Measurements from ENCODE around the gene TECTB. TPM values are rescaled to one million over a fixed set of nuclear protein-coding genes. Genes with fewer than 3 reads are reported as not detected.

The TECTB gene
- under 1 TPM in 2 of 4 donors, not detected in 2; 0.03 to 0.18 TPM for polyA plus RNA-seq
- long read RNA-seq, donor 1, result 0 reads
- long read RNA-seq, donor 2, result 0 reads
- long read RNA-seq, donor 3, result 0 reads
- long read RNA-seq, donor 4, result 0 reads
- long read RNA-seq, donor 5, result 0 reads
- long read RNA-seq, donor 6, result 0 reads
- long read RNA-seq, donor 7, result 0 reads
- long read RNA-seq, donor 8, result 0 reads
- long read RNA-seq, donor 9, result 0 reads
- long read RNA-seq, donor 10, result 0 reads

DNA sequence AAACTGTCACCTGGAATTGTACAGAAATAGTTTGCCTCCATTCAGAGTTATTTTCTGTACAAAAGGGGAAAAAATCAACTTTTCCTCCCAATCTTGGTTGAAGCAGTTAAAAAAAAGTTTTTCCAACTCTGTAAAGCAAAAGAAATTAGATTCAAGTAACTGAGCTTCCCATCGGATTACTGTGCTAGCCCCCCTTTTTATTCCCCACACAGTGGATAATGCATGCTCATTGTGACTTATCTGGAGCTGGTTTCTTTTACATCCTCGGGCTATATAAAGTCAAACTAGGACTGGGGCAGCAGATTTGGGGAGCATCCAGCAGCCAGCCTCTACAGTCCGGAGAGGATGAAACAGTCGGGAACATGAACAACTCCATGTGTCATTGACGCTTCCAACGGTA lies at the start of gene TECTB:
TSS of gene TECTB (plus strand) at position 301 of the 400 bp plus-strand sequence. CDS start 335 bp downstream, outside the sequence.
- DNase-seq (no peak), FAIRE-seq (no peak)
- H3K36me3 ChIP-seq (ENCODE audit: control insufficient read depth in 3 of 3, insufficient read depth in 2 of 3, low read depth in 1 of 3, low read length in 3 of 3), result no peaks in the 10 kb centered on the region
- no peaks in the 10 kb centered on the region for H3K9me3 ChIP-seq (ENCODE audit: control insufficient read depth in 2 of 2, insufficient read depth in 1 of 2, low read depth in 1 of 2, low read length in 1 of 2)
- H3K4me1 ChIP-seq (ENCODE audit: control insufficient read depth in 3 of 3, insufficient read depth in 2 of 3, low read depth in 1 of 3, low read length in 2 of 3), result peaks cover 0 to 9% (median 0%) of the 10 kb centered on the region in 3 donors
- no peak within 1 kb of the TSS for H3K27ac ChIP-seq (ENCODE audit: low read depth in 1 of 3, low read length in 2 of 3)
- 76 to 86% (median 82%) methylated on average over 6 of the region's 6 CpGs for WGBS, 3 donors
- peaks cover 0 to 2% (median 0%) of the 10 kb centered on the region in 3 donors for H3K27me3 ChIP-seq (ENCODE audit: control insufficient read depth in 3 of 3, insufficient read depth in 3 of 3, low read length in 3 of 3)
- no peak within 1 kb of the TSS for H3K4me3 ChIP-seq (ENCODE audit: low read depth in 1 of 3, low read length in 3 of 3)

DNA sequence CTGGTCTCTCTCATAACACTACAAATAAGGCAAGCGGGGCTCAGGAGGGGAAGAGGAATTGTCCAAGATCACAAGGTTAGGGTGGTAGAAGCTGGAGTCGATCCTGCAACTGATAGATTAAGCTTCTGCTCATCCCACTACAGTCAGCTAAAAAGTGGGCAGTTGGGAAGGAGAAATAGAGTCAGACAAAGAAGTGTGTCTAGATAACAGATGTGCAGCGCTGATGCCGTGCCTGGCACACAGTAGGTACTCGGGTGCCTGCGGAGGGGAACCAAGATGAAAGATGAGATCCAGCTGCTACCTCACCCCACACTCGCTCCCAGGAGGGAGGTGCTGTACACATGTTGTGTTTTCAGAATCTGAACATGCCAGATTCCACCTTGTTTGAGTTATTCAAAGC lies 48.1 kb upstream of the TECTB start:
- FAIRE-seq (no peak), DNase-seq (no peak)
- H3K9me3 ChIP-seq (ENCODE audit: control insufficient read depth in 2 of 2, insufficient read depth in 1 of 2, low read depth in 1 of 2, low read length in 1 of 2), result peaks cover 0 to 10% of the 10 kb centered on the region in 2 donors
- WGBS, 3 donors, result 78 to 88% (median 81%) methylated on average over 7 of the region's 7 CpGs
- no peak overlapping the region for H3K4me3 ChIP-seq (ENCODE audit: low read depth in 1 of 3, low read length in 3 of 3)
- no peaks in the 10 kb centered on the region for H3K36me3 ChIP-seq (ENCODE audit: control insufficient read depth in 3 of 3, insufficient read depth in 2 of 3, low read depth in 1 of 3, low read length in 3 of 3)
- H3K4me1 ChIP-seq (ENCODE audit: control insufficient read depth in 3 of 3, insufficient read depth in 2 of 3, low read depth in 1 of 3, low read length in 2 of 3), result peaks cover 0 to 5% (median 4%) of the 10 kb centered on the region in 3 donors
- H3K27ac ChIP-seq (ENCODE audit: low read depth in 1 of 3, low read length in 2 of 3), result no peak overlapping the region
- peaks cover 0 to 2% (median 0%) of the 10 kb centered on the region in 3 donors for H3K27me3 ChIP-seq (ENCODE audit: control insufficient read depth in 3 of 3, insufficient read depth in 3 of 3, low read length in 3 of 3)

DNA sequence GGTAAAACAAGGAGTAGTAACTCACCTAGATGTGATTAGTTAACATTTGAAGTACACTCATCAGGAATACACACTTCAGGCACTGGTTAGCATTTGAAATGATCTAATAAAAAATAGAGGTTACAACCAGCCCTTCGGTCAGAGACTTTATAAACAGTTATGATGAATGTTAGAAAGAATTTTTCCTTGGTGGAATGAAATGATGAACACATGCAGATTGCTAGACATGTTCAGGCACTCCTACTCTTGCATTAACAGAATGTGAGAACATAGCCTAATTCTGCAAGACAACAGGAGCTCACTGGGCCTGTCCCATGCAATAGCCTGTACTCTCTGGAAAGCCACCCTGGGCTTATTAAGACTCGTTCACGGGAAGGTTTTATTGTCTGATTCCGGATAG lies 47.3 kb upstream of the TECTB start:
- DNase-seq, result no peak
- FAIRE-seq, result no peak
- H3K4me3 ChIP-seq (ENCODE audit: low read depth in 1 of 3, low read length in 3 of 3), result no peak overlapping the region
- peaks cover 2 to 18% of the 10 kb centered on the region in 2 donors for H3K9me3 ChIP-seq (ENCODE audit: control insufficient read depth in 2 of 2, insufficient read depth in 1 of 2, low read depth in 1 of 2, low read length in 1 of 2)
- no peaks in the 10 kb centered on the region for H3K36me3 ChIP-seq (ENCODE audit: control insufficient read depth in 3 of 3, insufficient read depth in 2 of 3, low read depth in 1 of 3, low read length in 3 of 3)
- H3K4me1 ChIP-seq (ENCODE audit: control insufficient read depth in 3 of 3, insufficient read depth in 2 of 3, low read depth in 1 of 3, low read length in 2 of 3), result peaks cover 0 to 5% (median 4%) of the 10 kb centered on the region in 3 donors
- WGBS, 3 donors, result 53 to 72% (median 57%) methylated on average over 4 of the region's 4 CpGs
- H3K27me3 ChIP-seq (ENCODE audit: control insufficient read depth in 3 of 3, insufficient read depth in 3 of 3, low read length in 3 of 3), result peaks cover 0 to 2% (median 0%) of the 10 kb centered on the region in 3 donors
- no peak overlapping the region for H3K27ac ChIP-seq (ENCODE audit: low read depth in 1 of 3, low read length in 2 of 3)

DNA sequence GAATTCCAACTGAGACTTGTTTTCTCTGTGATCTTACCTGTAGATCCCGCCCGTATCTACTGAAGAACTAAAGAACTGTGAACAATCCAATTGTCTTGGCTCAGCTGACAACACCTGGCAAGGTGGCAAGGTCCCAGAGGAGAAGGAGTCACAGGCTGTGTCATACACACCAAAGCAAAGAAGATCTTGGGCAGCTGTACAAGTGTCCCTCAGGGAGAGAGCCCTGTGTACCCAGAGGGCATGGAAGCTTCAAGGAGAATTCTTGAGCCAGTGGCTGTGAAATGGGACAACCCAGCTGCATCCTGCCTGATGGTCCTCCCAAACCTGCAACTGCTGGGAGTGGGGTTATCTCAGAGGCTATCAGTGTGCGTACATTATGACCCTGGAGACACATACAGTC lies 46.7 kb upstream of the TECTB start:
- Histone ChIP-seq H3K9me3 (ENCODE audit: control insufficient read depth in 2 of 2, insufficient read depth in 1 of 2, low read depth in 1 of 2, low read length in 1 of 2) (peaks cover 2 to 19% of the 10 kb centered on the region in 2 donors), H3K27me3 (ENCODE audit: control insufficient read depth in 3 of 3, insufficient read depth in 3 of 3, low read length in 3 of 3) (peaks cover 0 to 2% (median 0%) of the 10 kb centered on the region in 3 donors), H3K36me3 (ENCODE audit: control insufficient read depth in 3 of 3, insufficient read depth in 2 of 3, low read depth in 1 of 3, low read length in 3 of 3) (no peaks in the 10 kb centered on the region), H3K4me3 (ENCODE audit: low read depth in 1 of 3, low read length in 3 of 3) (no peak overlapping the region), H3K4me1 (ENCODE audit: control insufficient read depth in 3 of 3, insufficient read depth in 2 of 3, low read depth in 1 of 3, low read length in 2 of 3) (peaks cover 0 to 5% (median 4%) of the 10 kb centered on the region in 3 donors), H3K27ac (ENCODE audit: low read depth in 1 of 3, low read length in 2 of 3) (no peak overlapping the region)
- no peak for FAIRE-seq
- WGBS, 3 donors, result 63 to 85% (median 65%) methylated on average over 3 of the region's 3 CpGs
- no peak for DNase-seq

DNA sequence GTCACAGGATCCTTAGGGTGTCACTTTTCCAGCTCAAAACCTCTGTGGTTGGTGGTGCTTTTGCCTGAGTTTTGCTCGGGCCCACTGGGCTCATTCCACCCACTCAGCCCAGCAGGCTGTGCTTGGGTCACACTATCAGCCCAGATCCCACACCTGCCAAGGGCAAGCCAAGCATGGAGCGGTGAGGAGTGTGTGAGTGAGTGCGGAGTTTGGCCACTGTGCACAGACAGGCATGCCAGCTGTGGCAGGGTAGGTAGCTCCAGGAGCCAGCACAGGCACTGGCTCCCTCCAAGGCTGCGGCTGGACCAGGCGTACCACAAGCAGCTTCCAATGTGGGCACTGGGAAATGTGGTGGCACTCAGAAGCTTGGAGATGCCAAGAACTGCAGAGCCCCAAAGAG lies 43.9 kb upstream of the TECTB start:
- FAIRE-seq, result no peak
- H3K36me3 ChIP-seq (ENCODE audit: control insufficient read depth in 3 of 3, insufficient read depth in 2 of 3, low read depth in 1 of 3, low read length in 3 of 3), result no peaks in the 10 kb centered on the region
- 92 to 95% (median 93%) methylated on average over 5 of the region's 5 CpGs for WGBS, 3 donors

DNA sequence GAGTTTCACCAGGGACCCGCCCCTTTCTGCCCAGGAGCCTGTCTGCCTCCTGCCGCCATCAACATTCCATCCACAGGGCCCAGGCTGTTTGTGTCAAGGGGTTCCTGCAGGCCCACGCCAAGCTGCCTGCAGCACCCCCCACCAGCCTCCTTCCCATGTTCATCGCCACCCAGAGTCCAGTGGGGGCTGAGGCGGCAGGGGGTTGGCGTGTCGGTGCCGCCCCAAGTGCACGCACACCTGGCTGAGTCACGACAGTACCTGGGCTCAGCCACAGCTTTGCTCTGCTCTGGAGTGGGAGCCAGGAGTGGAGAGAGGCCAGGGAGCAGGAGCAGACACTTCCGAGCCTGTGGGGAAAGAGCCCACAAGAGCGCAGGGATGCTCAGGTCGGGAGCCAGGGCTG lies 42.8 kb upstream of the TECTB start:
- peaks cover 2 to 23% of the 10 kb centered on the region in 2 donors for H3K9me3 ChIP-seq (ENCODE audit: control insufficient read depth in 2 of 2, insufficient read depth in 1 of 2, low read depth in 1 of 2, low read length in 1 of 2)
- H3K4me1 ChIP-seq (ENCODE audit: control insufficient read depth in 3 of 3, insufficient read depth in 2 of 3, low read depth in 1 of 3, low read length in 2 of 3), result no peaks in the 10 kb centered on the region
- H3K36me3 ChIP-seq (ENCODE audit: control insufficient read depth in 3 of 3, insufficient read depth in 2 of 3, low read depth in 1 of 3, low read length in 3 of 3), result no peaks in the 10 kb centered on the region
- 91 to 96% (median 96%) methylated on average over 12 to 13 of the region's 13 CpGs for WGBS, 3 donors
- no peak overlapping the region for H3K4me3 ChIP-seq (ENCODE audit: low read depth in 1 of 3, low read length in 3 of 3)
- H3K27ac ChIP-seq (ENCODE audit: low read depth in 1 of 3, low read length in 2 of 3), result no peak overlapping the region
- DNase-seq (no peak), FAIRE-seq (no peak)
- peaks cover 0 to 2% (median 0%) of the 10 kb centered on the region in 3 donors for H3K27me3 ChIP-seq (ENCODE audit: control insufficient read depth in 3 of 3, insufficient read depth in 3 of 3, low read length in 3 of 3)

More for the DNA sequence above, 43.9 kb upstream of the TECTB start:
- H3K27me3 ChIP-seq (ENCODE audit: control insufficient read depth in 3 of 3, insufficient read depth in 3 of 3, low read length in 3 of 3), result peaks cover 0 to 2% (median 0%) of the 10 kb centered on the region in 3 donors
- H3K9me3 ChIP-seq (ENCODE audit: control insufficient read depth in 2 of 2, insufficient read depth in 1 of 2, low read depth in 1 of 2, low read length in 1 of 2), result peaks cover 2 to 23% of the 10 kb centered on the region in 2 donors
- no peak overlapping the region for H3K27ac ChIP-seq (ENCODE audit: low read depth in 1 of 3, low read length in 2 of 3)
- H3K4me1 ChIP-seq (ENCODE audit: control insufficient read depth in 3 of 3, insufficient read depth in 2 of 3, low read depth in 1 of 3, low read length in 2 of 3), result no peaks in the 10 kb centered on the region
- no peak overlapping the region for H3K4me3 ChIP-seq (ENCODE audit: low read depth in 1 of 3, low read length in 3 of 3)
- DNase-seq, result no peak

DNA sequence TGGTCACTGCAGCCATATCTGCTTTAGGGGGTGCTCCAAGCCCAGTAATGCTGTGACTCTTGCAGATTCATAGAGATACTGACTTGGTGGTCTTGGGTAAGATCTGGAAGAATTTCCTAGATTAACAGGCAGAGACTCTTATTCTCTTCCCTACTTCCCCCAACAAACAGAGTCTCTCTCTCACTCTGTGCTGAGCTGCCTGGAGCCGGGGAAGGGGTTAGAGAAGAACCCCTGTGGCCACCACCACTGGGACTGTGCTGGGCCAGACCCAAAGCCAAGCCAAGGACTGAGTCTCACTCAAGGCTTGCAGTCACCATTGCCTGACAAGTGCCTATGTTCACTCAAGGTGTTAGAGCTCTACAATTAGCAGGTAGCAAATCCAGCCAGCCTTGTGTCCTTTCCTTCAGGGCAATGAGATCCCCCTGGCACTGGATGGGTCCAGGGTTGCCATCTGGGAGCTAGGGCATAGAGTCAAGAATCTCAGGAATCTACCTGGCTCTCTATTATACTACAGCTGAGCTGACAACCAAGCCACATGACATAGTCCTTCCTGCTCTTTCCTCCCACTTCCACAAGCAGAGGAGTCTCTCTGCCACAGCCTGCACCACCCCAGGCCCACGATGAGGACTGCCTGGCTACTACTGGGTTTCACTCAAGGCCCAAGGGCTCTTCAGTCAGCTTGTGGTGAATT lies 41.4 kb upstream of the TECTB start:
- FAIRE-seq, result no peak
- Histone ChIP-seq H3K27ac (ENCODE audit: low read depth in 1 of 3, low read length in 2 of 3) (no peak overlapping the region), H3K9me3 (ENCODE audit: control insufficient read depth in 2 of 2, insufficient read depth in 1 of 2, low read depth in 1 of 2, low read length in 1 of 2) (peaks cover 2 to 23% of the 10 kb centered on the region in 2 donors), H3K4me1 (ENCODE audit: control insufficient read depth in 3 of 3, insufficient read depth in 2 of 3, low read depth in 1 of 3, low read length in 2 of 3) (no peaks in the 10 kb centered on the region), H3K4me3 (ENCODE audit: low read depth in 1 of 3, low read length in 3 of 3) (no peak overlapping the region), H3K36me3 (ENCODE audit: control insufficient read depth in 3 of 3, insufficient read depth in 2 of 3, low read depth in 1 of 3, low read length in 3 of 3) (no peaks in the 10 kb centered on the region), H3K27me3 (ENCODE audit: control insufficient read depth in 3 of 3, insufficient read depth in 3 of 3, low read length in 3 of 3) (peaks cover 0 to 2% (median 0%) of the 10 kb centered on the region in 3 donors)
- no peak for DNase-seq
- WGBS, 3 donors, result 64 to 87% (median 67%) methylated on average over 2 of the region's 2 CpGs

DNA sequence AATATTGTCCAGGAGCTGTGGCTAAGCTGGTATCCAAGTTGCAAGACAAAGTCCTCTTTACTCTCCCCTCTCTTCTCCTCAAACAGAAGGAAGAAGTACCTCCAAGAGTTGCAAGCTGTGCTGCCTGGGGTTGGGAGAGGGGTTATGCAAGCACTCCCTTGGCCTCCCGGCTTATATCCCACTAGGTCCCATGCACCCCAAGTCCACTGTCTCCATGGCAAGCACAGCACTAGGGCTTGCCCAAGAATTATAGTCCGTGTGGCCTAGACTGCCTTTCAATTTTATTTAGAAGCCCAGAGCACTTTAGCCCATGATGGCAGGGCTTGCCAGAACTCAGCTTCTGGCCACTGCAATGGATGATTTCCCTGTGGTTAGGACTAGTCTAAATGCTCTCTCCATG lies 40.4 kb upstream of the TECTB start:
- Histone ChIP-seq H3K9me3 (ENCODE audit: control insufficient read depth in 2 of 2, insufficient read depth in 1 of 2, low read depth in 1 of 2, low read length in 1 of 2) (peaks cover 2 to 23% of the 10 kb centered on the region in 2 donors), H3K27ac (ENCODE audit: low read depth in 1 of 3, low read length in 2 of 3) (no peak overlapping the region), H3K4me1 (ENCODE audit: control insufficient read depth in 3 of 3, insufficient read depth in 2 of 3, low read depth in 1 of 3, low read length in 2 of 3) (no peaks in the 10 kb centered on the region), H3K4me3 (ENCODE audit: low read depth in 1 of 3, low read length in 3 of 3) (no peak overlapping the region), H3K36me3 (ENCODE audit: control insufficient read depth in 3 of 3, insufficient read depth in 2 of 3, low read depth in 1 of 3, low read length in 3 of 3) (no peaks in the 10 kb centered on the region), H3K27me3 (ENCODE audit: control insufficient read depth in 3 of 3, insufficient read depth in 3 of 3, low read length in 3 of 3) (peaks cover 0 to 2% (median 0%) of the 10 kb centered on the region in 3 donors)
- WGBS, 3 donors, result 84 to 93% (median 92%) methylated on average over 2 of the region's 2 CpGs
- no peak for FAIRE-seq
- no peak for DNase-seq
